ENCODE results near the gene CTNND1. TPM values are rescaled to one million over a fixed set of nuclear protein-coding genes. Genes with fewer than 3 reads are reported as not detected.

Gene CTNND1
- total RNA-seq, 1 experiment from 2014 or later, result 44.3 TPM

- peak; percentile 27 for DNase-seq (ENCODE audit: low read depth)
- in situ Hi-C loops (cut with HindIII; ENCODE audit: low pct_unique_long_range_greater_than_20kb, low sequenced_read_pairs), result no loop called here
Measured at GRCh38 chr11:57751676-57752253, 9.8 kb upstream of the CTNND1 start, which contains the start of gene BTBD18. TSS of gene BTBD18 (minus strand) at chr11:57751819. CDS start at chr11:57751188, 631 bp downstream.

- in situ Hi-C loops (cut with HindIII; ENCODE audit: low pct_unique_long_range_greater_than_20kb, low sequenced_read_pairs), result no loop called here
- no peak for DNase-seq (ENCODE audit: low read depth)
Measured at GRCh38 chr11:57752954-57753353, 8.6 kb upstream of the CTNND1 start.

GRCh38 chr11:57758174-57758573, 3.4 kb upstream of the CTNND1 start:
- in situ Hi-C loops (cut with HindIII; ENCODE audit: low pct_unique_long_range_greater_than_20kb, low sequenced_read_pairs), result no loop called here

GRCh38 chr11:57762235-57762861, 746 bp downstream of the CTNND1 start:
- DNase-seq (ENCODE audit: low read depth), result no peak
- in situ Hi-C loops (cut with HindIII; ENCODE audit: low pct_unique_long_range_greater_than_20kb, low sequenced_read_pairs), result no loop called here

More at GRCh38 chr11:57758174-57758573, 3.4 kb upstream of the CTNND1 start:
- no peak for DNase-seq (ENCODE audit: low read depth)

- peak; percentile 45 for DNase-seq (ENCODE audit: low read depth)
- in situ Hi-C loops (cut with HindIII; ENCODE audit: low pct_unique_long_range_greater_than_20kb, low sequenced_read_pairs), result no loop called here
Measured at GRCh38 chr11:57763568-57763967, 2.0 kb downstream of the CTNND1 start.

GRCh38 chr11:57764021-57764420, 2.4 kb downstream of the CTNND1 start:
- in situ Hi-C loops (cut with HindIII; ENCODE audit: low pct_unique_long_range_greater_than_20kb, low sequenced_read_pairs), result no loop called here
- no peak for DNase-seq (ENCODE audit: low read depth)

- in situ Hi-C loops (cut with HindIII; ENCODE audit: low pct_unique_long_range_greater_than_20kb, low sequenced_read_pairs), result no loop called here
Measured at GRCh38 chr11:57764566-57764965, 3.0 kb downstream of the CTNND1 start.

GRCh38 chr11:57764972-57765371, 3.4 kb downstream of the CTNND1 start:
- in situ Hi-C loops (cut with HindIII; ENCODE audit: low pct_unique_long_range_greater_than_20kb, low sequenced_read_pairs), result no loop called here
- no peak for DNase-seq (ENCODE audit: low read depth)

More at GRCh38 chr11:57764566-57764965, 3.0 kb downstream of the CTNND1 start:
- DNase-seq (ENCODE audit: low read depth), result no peak

GRCh38 chr11:57770793-57771192, 9.2 kb downstream of the CTNND1 start:
- in situ Hi-C loops (cut with HindIII; ENCODE audit: low pct_unique_long_range_greater_than_20kb, low sequenced_read_pairs), result no loop called here
- DNase-seq (ENCODE audit: low read depth), result no peak

GRCh38 chr11:57771365-57771764, 9.8 kb downstream of the CTNND1 start:
- in situ Hi-C loops (cut with HindIII; ENCODE audit: low pct_unique_long_range_greater_than_20kb, low sequenced_read_pairs), result no loop called here
- DNase-seq (ENCODE audit: low read depth), result no peak

GRCh38 chr11:57772562-57772961, 11.0 kb downstream of the CTNND1 start:
- in situ Hi-C loops (cut with HindIII; ENCODE audit: low pct_unique_long_range_greater_than_20kb, low sequenced_read_pairs), result no loop called here
- DNase-seq (ENCODE audit: low read depth), result no peak

- in situ Hi-C loops (cut with HindIII; ENCODE audit: low pct_unique_long_range_greater_than_20kb, low sequenced_read_pairs), result no loop called here
- no peak for DNase-seq (ENCODE audit: low read depth)
Measured at GRCh38 chr11:57773026-57773598, 11.5 kb downstream of the CTNND1 start.

- in situ Hi-C loops (cut with HindIII; ENCODE audit: low pct_unique_long_range_greater_than_20kb, low sequenced_read_pairs), result no loop called here
- DNase-seq (ENCODE audit: low read depth), result no peak
Measured at GRCh38 chr11:57775491-57775890, 13.9 kb downstream of the CTNND1 start.

- in situ Hi-C loops (cut with HindIII; ENCODE audit: low pct_unique_long_range_greater_than_20kb, low sequenced_read_pairs), result no loop called here
- DNase-seq (ENCODE audit: low read depth), result no peak
Measured at GRCh38 chr11:57776031-57776521, 14.5 kb downstream of the CTNND1 start.

GRCh38 chr11:57776577-57777210, 15.1 kb downstream of the CTNND1 start:
- in situ Hi-C loops (cut with HindIII; ENCODE audit: low pct_unique_long_range_greater_than_20kb, low sequenced_read_pairs), result no loop called here
- DNase-seq (ENCODE audit: low read depth), result no peak

- in situ Hi-C loops (cut with HindIII; ENCODE audit: low pct_unique_long_range_greater_than_20kb, low sequenced_read_pairs), result no loop called here
- peak; percentile 56 for DNase-seq (ENCODE audit: low read depth)
Measured at GRCh38 chr11:57777969-57778317, 16.3 kb downstream of the CTNND1 start.

GRCh38 chr11:57778318-57779037, 16.9 kb downstream of the CTNND1 start:
- in situ Hi-C loops (cut with HindIII; ENCODE audit: low pct_unique_long_range_greater_than_20kb, low sequenced_read_pairs), result no loop called here

GRCh38 chr11:57779276-57779675, 17.7 kb downstream of the CTNND1 start:
- in situ Hi-C loops (cut with HindIII; ENCODE audit: low pct_unique_long_range_greater_than_20kb, low sequenced_read_pairs), result no loop called here
- peak; percentile 28 for DNase-seq (ENCODE audit: low read depth)

More at GRCh38 chr11:57778318-57779037, 16.9 kb downstream of the CTNND1 start:
- DNase-seq (ENCODE audit: low read depth), result peak; percentile 93
